HL-60 (cell line): ENCODE data around the gene CNDP1.

Experiments used
- CTCF ChIP-seq: IDR thresholded peaks from one replicate; pipeline ENCODE4 v1.5.1; 2011; ENCODE audit warnings: low read length, control low read depth, inconsistent platforms; ENCODE audit not compliant: insufficient read depth
- POLR2AphosphoS5 ChIP-seq: IDR thresholded peaks from 2 replicates; pipeline ENCODE4 v1.6.1; 2012; ENCODE audit warnings: low read depth

- no peak for TF ChIP-seq CTCF
- TF ChIP-seq POLR2AphosphoS5 = no peak
Observed at GRCh38 chr18:74546751-74547530, 12.6 kb downstream of the CNDP1 start.
